HepG2 (cell line): ENCODE measurements around the gene PPP1R27. TPM values are rescaled to one million over a fixed set of nuclear protein-coding genes. Genes with fewer than 3 reads are reported as not detected.
A peak's percentile ranks its signal among the peaks of the same experiment; 100 is the strongest.

Experiments
- ARID3A ChIP-seq: IDR thresholded peaks from 2 replicates; pipeline ENCODE4 v1.6.1; 2012; ENCODE audit warnings: low read depth, low read length, improper control_type of control experiment
- CAMTA2 ChIP-seq: sonication (generic); formaldehyde crosslinking; IDR thresholded peaks from 2 replicates; pipeline ENCODE4 v1.4.0; 2020; ENCODE audit warnings: mild to moderate bottlenecking, missing genetic modification reagents, borderline replicate concordance
- HDAC2 ChIP-seq: sonication (generic); formaldehyde crosslinking; IDR thresholded peaks from 2 replicates; pipeline ENCODE4 v1.4.0; 2020; ENCODE audit warnings: missing genetic modification reagents
- HMGXB4 ChIP-seq, 2 experiments: sonication (generic) in 1 of 2; formaldehyde crosslinking in 1 of 2; IDR thresholded peaks; 2 replicates each; pipeline versions ENCODE4 v1.4.0 to v1.6.1; 2018 to 2020; ENCODE audit warnings: missing genetic modification reagents in 2 of 2, borderline replicate concordance in 1 of 2, low read depth in 1 of 2, mild to moderate bottlenecking in 1 of 2, missing biosample characterization in 1 of 2
- HNF1B ChIP-seq: sonication (generic); formaldehyde crosslinking; IDR thresholded peaks from 2 replicates; pipeline ENCODE4 v1.5.1; 2020; ENCODE audit warnings: mild to moderate bottlenecking, moderate library complexity, missing genetic modification reagents
- MAFG ChIP-seq: sonication (generic); formaldehyde crosslinking; IDR thresholded peaks from 2 replicates; pipeline ENCODE4 v1.5.1; 2020; ENCODE audit warnings: mild to moderate bottlenecking, missing genetic modification reagents
- MTF1 ChIP-seq: sonication (generic); formaldehyde crosslinking; IDR thresholded peaks from 2 replicates; pipeline ENCODE4 v1.5.0; 2020; ENCODE audit warnings: missing genetic modification reagents
- NR2F6 ChIP-seq, 2 experiments: IDR thresholded peaks; 2 replicates each; pipeline ENCODE4 v1.6.1; 2016; ENCODE audit warnings: antibody characterized with exemption in 1 of 2, mild to moderate bottlenecking in 1 of 2
- SKIL ChIP-seq: sonication (generic); formaldehyde crosslinking; IDR thresholded peaks from 2 replicates; pipeline ENCODE4 v1.8.0; 2022; ENCODE audit warnings: missing genetic modification reagents, mild to moderate bottlenecking, moderate library complexity, borderline replicate concordance
- STAG1 ChIP-seq: sonication (generic); formaldehyde crosslinking; IDR thresholded peaks from 2 replicates; pipeline ENCODE4 v1.4.0; 2020; ENCODE audit warnings: missing genetic modification reagents
- THRA ChIP-seq: sonication (generic); formaldehyde crosslinking; IDR thresholded peaks from 2 replicates; pipeline ENCODE4 v1.4.0; 2020; ENCODE audit warnings: missing genetic modification reagents, borderline replicate concordance
- U2AF1 ChIP-seq: fragments of 200-400 bp; formaldehyde crosslinking; optimal IDR thresholded peaks from 2 replicates; pipeline ENCODE3; 2017; ENCODE audit warnings: mild to moderate bottlenecking, low read depth, low read length
- ZNF124 ChIP-seq: sonication (generic); formaldehyde crosslinking; IDR thresholded peaks from 2 replicates; pipeline ENCODE4 v1.4.0; 2020; ENCODE audit warnings: missing genetic modification reagents
- ZNF503 ChIP-seq: sonication (generic); formaldehyde crosslinking; IDR thresholded peaks from 2 replicates; pipeline ENCODE4 v1.4.0; 2020; ENCODE audit warnings: missing genetic modification reagents
- ZNF614 ChIP-seq: IDR thresholded peaks from 2 replicates; pipeline ENCODE4 v1.6.1; 2018; ENCODE audit warnings: missing biosample characterization, missing genetic modification reagents, inconsistent platforms, borderline replicate concordance
- ZNF619 ChIP-seq: sonication (generic); formaldehyde crosslinking; IDR thresholded peaks from 2 replicates; pipeline ENCODE4 v1.4.0; 2020; ENCODE audit warnings: mild to moderate bottlenecking, missing genetic modification reagents
- polyA plus RNA-seq, 8 experiments: library from polyadenylated mRNA; depleted of rRNA in 3 of 8; stranded (reverse) in 7 of 8; unstranded in 1 of 8; fragments of >200 nt; fragmentation: Illumina TruSeq in 4 of 8; extraction: Trizol in 4 of 8; gene quantifications; 2 replicates each; pipeline versions ENCODE4 v1.2.1 to v1.2.3, GENCODE V29; 2011 to 2016; ENCODE audit warnings: low read depth in 4 of 8, missing spikeins in 1 of 8, mixed read lengths in 1 of 8; ENCODE audit not compliant: insufficient read depth in 1 of 8
- total RNA-seq, 5 experiments: library from RNA; depleted of rRNA; stranded (reverse); fragments of >200 nt; fragmentation: Illumina TruSeq; extraction: Trizol; gene quantifications; 2 replicates each; pipeline ENCODE4 v1.2.3, GENCODE V29; 2016; ENCODE audit warnings: low read depth in 1 of 5

The PPP1R27 gene
- total and polyA plus RNA-seq, 2 of the 13 experiments (the other 11 are each of a cell fraction or from before 2014, with no cell fraction given), result 0.17 to 1.00 TPM

- TF ChIP-seq MTF1 (no peak), SKIL (CRISPR knock-in tag) (no peak; the same call in 1 of the 2 replicates), HDAC2 (peak; percentile 63), ZNF503 (CRISPR knock-in tag) (peak; percentile 46; the same call in 1 of the 2 replicates), STAG1 (CRISPR knock-in tag) (peak; percentile 74), HMGXB4 (CRISPR knock-in tag; IDR thresholded peaks at IDR 0.05; ENCODE audit: borderline replicate concordance in 1 of 2, low read depth in 1 of 2) (peak; percentile 64 to 76; a peak in 3 of 4 replicates), ZNF124 (peak; percentile 82; the same call in 1 of the 2 replicates), U2AF1 (peak; percentile 78), HNF1B (CRISPR knock-in tag) (peak; percentile 74), ARID3A (peak; percentile 26; the same call in 1 of the 2 replicates), ZNF619 (CRISPR knock-in tag) (no peak), NR2F6 (IDR thresholded peaks at IDR 0.05) (0 out of 2 replicates have a peak, but pooled peaks have one; percentile 13), NR2F6 (CRISPR knock-in tag; IDR thresholded peaks at IDR 0.05) (no peak), CAMTA2 (CRISPR knock-in tag) (peak; percentile 51; the same call in 1 of the 2 replicates), THRA (CRISPR knock-in tag) (0 out of 2 replicates have a peak, but pooled peaks have one; percentile 50), MAFG (CRISPR knock-in tag) (0 out of 2 replicates have a peak, but pooled peaks have one; percentile 8), ZNF614 (CRISPR knock-in tag) (peak; percentile 64; the same call in 1 of the 2 replicates)
These were observed 13.1 kb downstream of the PPP1R27 start (continued) for GRCh38 chr17:81821603-81822311.
